Measurements from ENCODE around the gene BPNT1. TPM values are rescaled to one million over a fixed set of nuclear protein-coding genes. Genes with fewer than 3 reads are reported as not detected.
A peak's percentile ranks its signal among the peaks of the same experiment; 100 is the strongest.

BPNT1 gene
- total and polyA plus RNA-seq, 2 of the 13 experiments (the other 11 are each of a cell fraction or from before 2014, with no cell fraction given), result 35.2 to 43.9 TPM

DNA sequence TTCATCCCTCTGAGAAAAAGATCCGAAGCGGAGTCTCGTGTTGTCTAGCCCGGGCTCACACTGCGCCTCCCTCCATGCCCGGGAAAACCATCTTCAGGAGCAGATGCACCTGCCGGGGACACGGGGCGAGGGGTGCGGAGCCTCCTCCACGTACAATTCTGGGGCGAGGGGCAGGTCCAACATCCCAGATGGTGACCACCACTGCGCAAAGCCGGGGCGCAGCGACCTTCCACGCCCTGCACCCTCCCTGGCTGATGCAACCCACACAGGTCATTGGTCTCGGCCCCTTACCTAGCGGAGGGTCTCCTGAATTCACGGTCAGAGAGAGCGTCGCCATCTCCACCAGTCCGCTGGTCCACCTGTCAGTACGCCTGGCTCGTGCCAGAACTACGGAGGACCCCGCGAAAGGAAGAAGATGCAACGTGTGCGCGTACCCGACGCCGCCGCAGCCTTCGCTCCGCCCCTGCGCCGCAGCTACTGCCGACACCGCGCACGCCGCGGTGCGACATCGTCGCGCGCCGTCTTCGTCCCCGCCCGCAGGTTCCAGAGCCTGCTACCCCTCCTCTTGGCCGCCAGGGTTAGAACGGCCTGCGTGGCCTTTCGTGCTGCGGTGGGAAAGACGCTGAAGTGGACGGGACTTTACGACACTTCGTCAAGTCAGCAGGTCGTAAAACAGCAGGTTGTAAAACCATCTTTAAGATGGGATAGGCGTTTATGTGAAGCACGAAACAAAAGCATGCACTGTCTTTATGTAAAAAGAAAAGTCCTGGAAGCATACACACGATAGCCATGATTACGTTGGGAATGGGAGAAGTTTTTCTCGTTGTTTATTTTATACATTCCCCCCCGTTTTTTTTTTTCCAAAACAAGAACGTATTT lies 43.3 kb downstream of the BPNT1 start, which contains the start of gene EPRS1 (continued):
- TF ChIP-seq, protein P1, sequence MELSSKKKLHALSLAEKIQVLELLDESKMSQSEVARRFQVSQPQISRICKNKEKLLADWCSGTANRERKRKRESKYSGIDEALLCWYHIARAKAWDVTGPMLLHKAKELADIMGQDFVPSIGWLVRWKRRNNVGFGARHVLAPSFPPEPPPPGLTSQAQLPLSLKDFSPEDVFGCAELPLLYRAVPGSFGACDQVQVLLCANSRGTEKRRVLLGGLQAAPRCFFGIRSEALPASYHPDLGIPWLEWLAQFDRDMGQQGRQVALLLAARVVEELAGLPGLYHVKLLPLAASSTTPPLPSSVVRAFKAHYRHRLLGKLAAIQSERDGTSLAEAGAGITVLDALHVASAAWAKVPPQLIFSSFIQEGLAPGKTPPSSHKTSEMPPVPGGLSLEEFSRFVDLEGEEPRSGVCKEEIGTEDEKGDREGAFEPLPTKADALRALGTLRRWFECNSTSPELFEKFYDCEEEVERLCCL (CRISPR knock-in tag; IDR thresholded peaks at IDR 0.05; ENCODE audit: borderline replicate concordance), result no peak
- TF ChIP-seq ZEB1 (IDR thresholded peaks at IDR 0.05; ENCODE audit: insufficient replicate concordance, low read depth) (no peak), ZNF33B (CRISPR knock-in tag; IDR thresholded peaks at IDR 0.05) (no peak; the same call in 1 of the 2 replicates), PAF1 (CRISPR knock-in tag; IDR thresholded peaks at IDR 0.05) (no peak), HNF4A (CRISPR knock-in tag; IDR thresholded peaks at IDR 0.05) (peak; percentile 32; the same call in 1 of the 2 replicates), ZNF335 (CRISPR knock-in tag; IDR thresholded peaks at IDR 0.05) (peak; percentile 69; the same call in 1 of the 2 replicates), ZNF75D (CRISPR knock-in tag; IDR thresholded peaks at IDR 0.05; ENCODE audit: borderline replicate concordance) (no peak), ZNF496 (CRISPR knock-in tag; IDR thresholded peaks at IDR 0.05; ENCODE audit: insufficient replicate concordance) (no peak), TARDBP (CRISPR knock-in tag; IDR thresholded peaks at IDR 0.05) (peak; percentile 91), ARID2 (CRISPR knock-in tag; IDR thresholded peaks at IDR 0.05; ENCODE audit: borderline replicate concordance) (peak; percentile 87; the same call in 1 of the 2 replicates), FOXK1 (CRISPR knock-in tag; IDR thresholded peaks at IDR 0.05; ENCODE audit: borderline replicate concordance, low read depth) (peak; percentile 90; the same call in 1 of the 2 replicates), RFX3 (CRISPR knock-in tag; IDR thresholded peaks at IDR 0.05) (no peak), ERF (CRISPR knock-in tag; IDR thresholded peaks at IDR 0.05) (peak; percentile 92), DR1 (CRISPR knock-in tag; IDR thresholded peaks at IDR 0.05) (peak; percentile 88), NR2F2 (IDR thresholded peaks at IDR 0.05; ENCODE audit: borderline replicate concordance, low read depth) (no peak; the same call in 1 of the 2 replicates)
- TF ChIP-seq, protein P2, sequence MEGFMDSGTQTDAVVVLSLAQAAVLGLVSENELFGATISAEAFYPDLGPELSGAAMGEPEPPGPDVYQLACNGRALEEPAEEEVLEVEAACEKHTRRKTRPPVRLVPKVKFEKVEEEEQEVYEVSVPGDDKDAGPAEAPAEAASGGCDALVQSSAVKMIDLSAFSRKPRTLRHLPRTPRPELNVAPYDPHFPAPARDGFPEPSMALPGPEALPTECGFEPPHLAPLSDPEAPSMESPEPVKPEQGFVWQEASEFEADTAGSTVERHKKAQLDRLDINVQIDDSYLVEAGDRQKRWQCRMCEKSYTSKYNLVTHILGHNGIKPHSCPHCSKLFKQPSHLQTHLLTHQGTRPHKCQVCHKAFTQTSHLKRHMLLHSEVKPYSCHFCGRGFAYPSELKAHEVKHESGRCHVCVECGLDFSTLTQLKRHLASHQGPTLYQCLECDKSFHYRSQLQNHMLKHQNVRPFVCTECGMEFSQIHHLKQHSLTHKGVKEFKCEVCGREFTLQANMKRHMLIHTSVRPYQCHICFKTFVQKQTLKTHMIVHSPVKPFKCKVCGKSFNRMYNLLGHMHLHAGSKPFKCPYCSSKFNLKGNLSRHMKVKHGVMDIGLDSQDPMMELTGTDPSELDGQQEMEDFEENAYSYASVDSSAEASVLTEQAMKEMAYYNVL (CRISPR knock-in tag; IDR thresholded peaks at IDR 0.05; ENCODE audit: borderline replicate concordance), result peak; percentile 91
- TF ChIP-seq, protein P3, sequence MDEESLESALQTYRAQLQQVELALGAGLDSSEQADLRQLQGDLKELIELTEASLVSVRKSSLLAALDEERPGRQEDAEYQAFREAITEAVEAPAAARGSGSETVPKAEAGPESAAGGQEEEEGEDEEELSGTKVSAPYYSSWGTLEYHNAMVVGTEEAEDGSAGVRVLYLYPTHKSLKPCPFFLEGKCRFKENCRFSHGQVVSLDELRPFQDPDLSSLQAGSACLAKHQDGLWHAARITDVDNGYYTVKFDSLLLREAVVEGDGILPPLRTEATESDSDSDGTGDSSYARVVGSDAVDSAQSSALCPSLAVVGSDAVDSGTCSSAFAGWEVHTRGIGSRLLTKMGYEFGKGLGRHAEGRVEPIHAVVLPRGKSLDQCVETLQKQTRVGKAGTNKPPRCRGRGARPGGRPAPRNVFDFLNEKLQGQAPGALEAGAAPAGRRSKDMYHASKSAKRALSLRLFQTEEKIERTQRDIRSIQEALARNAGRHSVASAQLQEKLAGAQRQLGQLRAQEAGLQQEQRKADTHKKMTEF (CRISPR knock-in tag; IDR thresholded peaks at IDR 0.05), result peak; percentile 90
- TF ChIP-seq, protein P4, sequence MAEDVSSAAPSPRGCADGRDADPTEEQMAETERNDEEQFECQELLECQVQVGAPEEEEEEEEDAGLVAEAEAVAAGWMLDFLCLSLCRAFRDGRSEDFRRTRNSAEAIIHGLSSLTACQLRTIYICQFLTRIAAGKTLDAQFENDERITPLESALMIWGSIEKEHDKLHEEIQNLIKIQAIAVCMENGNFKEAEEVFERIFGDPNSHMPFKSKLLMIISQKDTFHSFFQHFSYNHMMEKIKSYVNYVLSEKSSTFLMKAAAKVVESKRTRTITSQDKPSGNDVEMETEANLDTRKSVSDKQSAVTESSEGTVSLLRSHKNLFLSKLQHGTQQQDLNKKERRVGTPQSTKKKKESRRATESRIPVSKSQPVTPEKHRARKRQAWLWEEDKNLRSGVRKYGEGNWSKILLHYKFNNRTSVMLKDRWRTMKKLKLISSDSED (CRISPR knock-in tag; IDR thresholded peaks at IDR 0.05), result no peak
- TF ChIP-seq, protein P5, sequence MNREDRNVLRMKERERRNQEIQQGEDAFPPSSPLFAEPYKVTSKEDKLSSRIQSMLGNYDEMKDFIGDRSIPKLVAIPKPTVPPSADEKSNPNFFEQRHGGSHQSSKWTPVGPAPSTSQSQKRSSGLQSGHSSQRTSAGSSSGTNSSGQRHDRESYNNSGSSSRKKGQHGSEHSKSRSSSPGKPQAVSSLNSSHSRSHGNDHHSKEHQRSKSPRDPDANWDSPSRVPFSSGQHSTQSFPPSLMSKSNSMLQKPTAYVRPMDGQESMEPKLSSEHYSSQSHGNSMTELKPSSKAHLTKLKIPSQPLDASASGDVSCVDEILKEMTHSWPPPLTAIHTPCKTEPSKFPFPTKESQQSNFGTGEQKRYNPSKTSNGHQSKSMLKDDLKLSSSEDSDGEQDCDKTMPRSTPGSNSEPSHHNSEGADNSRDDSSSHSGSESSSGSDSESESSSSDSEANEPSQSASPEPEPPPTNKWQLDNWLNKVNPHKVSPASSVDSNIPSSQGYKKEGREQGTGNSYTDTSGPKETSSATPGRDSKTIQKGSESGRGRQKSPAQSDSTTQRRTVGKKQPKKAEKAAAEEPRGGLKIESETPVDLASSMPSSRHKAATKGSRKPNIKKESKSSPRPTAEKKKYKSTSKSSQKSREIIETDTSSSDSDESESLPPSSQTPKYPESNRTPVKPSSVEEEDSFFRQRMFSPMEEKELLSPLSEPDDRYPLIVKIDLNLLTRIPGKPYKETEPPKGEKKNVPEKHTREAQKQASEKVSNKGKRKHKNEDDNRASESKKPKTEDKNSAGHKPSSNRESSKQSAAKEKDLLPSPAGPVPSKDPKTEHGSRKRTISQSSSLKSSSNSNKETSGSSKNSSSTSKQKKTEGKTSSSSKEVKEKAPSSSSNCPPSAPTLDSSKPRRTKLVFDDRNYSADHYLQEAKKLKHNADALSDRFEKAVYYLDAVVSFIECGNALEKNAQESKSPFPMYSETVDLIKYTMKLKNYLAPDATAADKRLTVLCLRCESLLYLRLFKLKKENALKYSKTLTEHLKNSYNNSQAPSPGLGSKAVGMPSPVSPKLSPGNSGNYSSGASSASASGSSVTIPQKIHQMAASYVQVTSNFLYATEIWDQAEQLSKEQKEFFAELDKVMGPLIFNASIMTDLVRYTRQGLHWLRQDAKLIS (CRISPR knock-in tag; IDR thresholded peaks at IDR 0.05), result no peak

Data from HepG2 (cell line).